GM12865 (cell line): Measurements from ENCODE around the gene ACTL10.

ENCODE experiments used
- DNase-seq: peaks from one replicate; pipeline ENCODE4 v3.0.0; 2010; ENCODE audit warnings: low read depth
- H3K4me3 ChIP-seq: 2 replicates; pipeline ENCODE4 v1.5.1; 2011; ENCODE audit warnings: mild to moderate bottlenecking, low read depth, low read length, control low read depth
- TF ChIP-seq, protein P1 (sequence below): IDR thresholded peaks from 2 replicates; pipeline ENCODE4 v1.5.1; 2011; ENCODE audit warnings: low read length, control low read depth, low read depth, inconsistent platforms; ENCODE audit not compliant: insufficient read depth; ENCODE audit errors: missing control alignments

The ACTL10 gene

DNA sequence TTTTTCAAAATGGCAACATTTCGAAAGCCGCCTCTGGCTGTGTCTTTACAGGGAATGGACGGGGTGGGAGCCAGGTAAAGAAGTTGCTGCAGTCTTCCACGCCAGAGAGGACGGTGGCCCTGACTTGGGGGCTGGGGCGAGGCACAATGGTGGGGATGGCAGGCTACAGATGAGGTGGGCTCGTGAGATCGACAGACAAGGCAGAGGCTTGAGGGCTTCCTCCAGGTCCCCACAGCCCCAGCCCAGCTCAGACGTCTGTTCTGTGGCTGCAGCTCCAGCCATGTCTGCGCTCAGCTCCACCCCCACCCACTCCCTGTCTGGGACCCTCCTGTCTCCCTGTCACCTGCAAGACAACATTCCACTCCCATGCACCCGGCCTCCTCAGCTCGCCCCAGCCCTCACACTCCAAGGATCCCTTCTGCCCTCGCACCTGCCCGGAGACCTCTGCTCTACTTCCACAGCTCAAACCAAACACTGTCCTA is 12.0 kb upstream of the ACTL10 start:
- no peak overlapping the region for H3K4me3 ChIP-seq
- TF ChIP-seq, protein P1, sequence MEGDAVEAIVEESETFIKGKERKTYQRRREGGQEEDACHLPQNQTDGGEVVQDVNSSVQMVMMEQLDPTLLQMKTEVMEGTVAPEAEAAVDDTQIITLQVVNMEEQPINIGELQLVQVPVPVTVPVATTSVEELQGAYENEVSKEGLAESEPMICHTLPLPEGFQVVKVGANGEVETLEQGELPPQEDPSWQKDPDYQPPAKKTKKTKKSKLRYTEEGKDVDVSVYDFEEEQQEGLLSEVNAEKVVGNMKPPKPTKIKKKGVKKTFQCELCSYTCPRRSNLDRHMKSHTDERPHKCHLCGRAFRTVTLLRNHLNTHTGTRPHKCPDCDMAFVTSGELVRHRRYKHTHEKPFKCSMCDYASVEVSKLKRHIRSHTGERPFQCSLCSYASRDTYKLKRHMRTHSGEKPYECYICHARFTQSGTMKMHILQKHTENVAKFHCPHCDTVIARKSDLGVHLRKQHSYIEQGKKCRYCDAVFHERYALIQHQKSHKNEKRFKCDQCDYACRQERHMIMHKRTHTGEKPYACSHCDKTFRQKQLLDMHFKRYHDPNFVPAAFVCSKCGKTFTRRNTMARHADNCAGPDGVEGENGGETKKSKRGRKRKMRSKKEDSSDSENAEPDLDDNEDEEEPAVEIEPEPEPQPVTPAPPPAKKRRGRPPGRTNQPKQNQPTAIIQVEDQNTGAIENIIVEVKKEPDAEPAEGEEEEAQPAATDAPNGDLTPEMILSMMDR: no peak
- DNase-seq: no peak

DNA sequence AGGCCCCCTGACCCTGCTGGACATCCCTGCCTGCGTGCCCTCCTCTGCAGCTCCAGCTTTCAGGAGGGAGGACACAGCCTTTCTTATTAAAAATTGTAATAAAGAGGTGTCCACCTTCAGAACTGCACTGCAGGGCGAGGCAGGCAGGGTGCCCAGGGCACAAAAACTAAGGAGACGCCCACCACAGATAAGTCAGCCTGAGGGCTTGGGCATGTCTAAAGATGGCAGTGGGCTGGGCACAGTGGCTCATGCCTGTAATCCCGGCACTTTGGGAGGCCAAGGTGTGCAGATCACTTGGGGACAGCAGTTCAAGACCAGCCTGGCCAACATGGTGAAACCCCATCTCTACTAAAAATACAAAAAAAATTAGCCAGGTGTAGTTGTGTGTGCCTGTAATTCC is 11.6 kb upstream of the ACTL10 start:
- TF ChIP-seq, protein P1: no peak
- DNase-seq: no peak

DNA sequence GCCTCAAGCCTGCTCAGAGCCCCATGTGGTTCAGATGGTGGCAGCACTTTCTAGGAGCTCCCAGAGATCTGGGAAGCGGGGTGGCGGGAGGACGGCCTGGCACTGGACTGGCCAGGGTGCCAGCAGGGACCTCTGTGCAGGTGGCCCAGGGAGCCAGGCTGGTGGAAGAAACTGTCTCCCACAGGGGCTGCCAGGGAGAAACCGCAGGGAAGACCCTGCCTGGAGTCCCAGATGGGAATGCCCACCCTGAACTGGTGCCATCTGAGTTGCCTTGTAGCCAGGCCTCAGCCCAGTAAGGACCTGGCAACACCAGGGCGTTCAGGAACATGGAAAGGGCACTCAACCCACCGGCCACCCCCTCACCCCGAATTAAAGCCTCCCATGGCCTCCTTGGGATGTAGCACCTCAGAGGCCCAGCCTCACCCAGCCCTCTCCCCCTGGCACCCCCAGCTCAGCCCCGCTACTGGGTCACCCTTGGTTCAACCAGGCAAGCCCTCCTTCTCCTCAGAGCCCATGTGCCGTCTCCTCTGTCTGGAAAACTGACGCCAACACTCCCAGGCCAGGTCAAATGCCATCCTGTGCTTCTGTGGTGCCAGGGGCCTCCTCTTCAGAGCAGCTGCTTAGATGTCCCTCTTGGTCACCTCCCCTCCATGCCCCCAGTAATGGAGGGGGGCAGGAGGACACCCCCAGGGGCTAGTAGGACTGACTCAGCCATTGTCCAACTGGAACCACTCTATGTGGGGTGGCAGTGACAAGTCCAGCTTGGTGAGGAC is 10.5 kb upstream of the ACTL10 start:
- no peak overlapping the region for H3K4me3 ChIP-seq
- DNase-seq: no peak
- TF ChIP-seq, protein P1: no peak

More for the DNA sequence above, 11.6 kb upstream of the ACTL10 start:
- H3K4me3 ChIP-seq: no peak overlapping the region

DNA sequence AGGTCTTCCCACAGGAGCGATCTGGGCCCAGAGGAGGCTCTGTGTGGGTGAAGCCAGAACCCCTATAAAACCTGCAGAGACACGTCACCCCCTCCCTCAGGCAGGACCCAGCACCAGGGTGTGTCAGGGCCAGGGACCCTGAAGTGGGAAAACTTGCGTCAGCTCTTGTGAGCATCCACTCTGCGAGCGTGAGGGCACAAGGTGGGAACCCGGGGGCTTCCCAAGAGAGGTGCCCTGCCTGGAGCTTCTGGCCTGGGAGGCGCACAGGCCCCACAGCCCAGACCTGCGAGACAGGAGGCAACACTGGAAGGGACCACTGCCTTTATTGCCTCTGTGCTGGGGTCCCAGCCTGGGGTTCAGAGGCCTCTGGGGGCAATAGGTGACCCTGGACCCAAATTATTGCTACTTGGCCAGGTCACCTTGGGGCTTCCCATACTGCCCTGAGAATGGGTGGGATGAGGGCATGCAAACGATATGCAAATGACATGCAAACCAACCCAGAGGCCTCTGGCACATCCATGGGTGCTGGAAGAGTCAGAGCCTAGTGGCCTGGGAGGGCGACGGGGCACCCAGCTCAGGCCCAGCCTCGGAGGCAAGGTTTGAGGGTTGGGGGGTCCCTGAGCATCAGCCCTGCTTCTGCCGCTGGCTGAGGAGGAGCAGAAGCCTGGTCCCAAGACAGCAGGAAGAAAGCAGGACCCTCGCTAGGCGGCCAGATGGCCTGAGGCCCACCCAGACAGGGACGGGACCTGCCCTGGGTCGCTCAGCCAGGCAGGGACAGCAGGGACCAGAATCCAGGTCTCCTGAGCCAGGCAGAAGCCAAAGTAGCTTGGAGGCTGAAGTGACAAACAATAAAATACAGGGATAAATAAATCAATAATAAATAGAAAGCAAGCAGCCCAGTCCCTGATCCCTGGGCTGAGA is 9.7 kb upstream of the ACTL10 start:
- TF ChIP-seq, protein P1: no peak
- DNase-seq: no peak
- no peak overlapping the region for H3K4me3 ChIP-seq

DNA sequence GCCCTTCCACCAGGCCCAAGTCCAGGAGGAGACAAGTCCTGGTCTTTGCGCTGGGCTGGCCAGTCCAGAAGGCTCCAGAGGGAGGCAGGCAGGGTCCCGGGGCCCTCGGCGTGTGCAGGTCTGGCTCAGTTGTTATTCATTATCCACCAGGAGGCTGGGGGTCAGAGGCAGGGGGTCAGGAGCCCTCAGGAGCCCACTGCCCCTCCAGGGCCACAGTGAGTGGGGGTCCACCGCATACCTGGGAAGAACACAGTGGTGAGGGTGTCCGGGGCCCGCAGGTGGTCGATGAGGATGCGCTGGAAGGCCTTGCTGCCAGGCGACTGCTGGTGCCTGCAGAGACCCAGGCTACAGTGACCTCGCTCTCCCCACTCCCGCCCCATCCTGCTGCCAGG is 9.0 kb upstream of the ACTL10 start:
- no peak overlapping the region for H3K4me3 ChIP-seq
- TF ChIP-seq, protein P1: no peak
- no peak for DNase-seq

DNA sequence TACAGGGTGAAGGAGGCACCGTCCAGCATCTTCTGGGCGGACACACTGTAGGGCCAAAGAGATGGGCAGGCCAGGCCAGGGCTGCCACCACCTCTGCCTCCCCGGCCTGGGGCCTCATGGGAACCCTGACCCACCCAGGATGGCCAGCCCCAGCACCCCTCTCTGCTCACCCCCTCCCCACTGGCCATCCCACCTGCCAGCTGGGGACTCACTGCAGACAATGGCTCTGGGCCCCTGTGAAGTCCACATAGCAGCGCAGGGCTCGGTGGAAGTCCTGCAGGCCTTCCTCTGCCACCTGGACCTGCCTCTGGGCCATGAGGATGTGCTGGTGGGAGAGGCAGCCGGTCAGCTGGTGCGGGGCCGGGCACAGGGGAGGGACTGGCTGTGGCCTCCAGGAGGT is 8.2 kb upstream of the ACTL10 start:
- H3K4me3 ChIP-seq: no peak overlapping the region
- TF ChIP-seq, protein P1: no peak
- DNase-seq: no peak
